Measurements from ENCODE around the gene GRIN2D.

Gene GRIN2D

GRCh38 chr19:48405850-48406249, 12.4 kb downstream of the GRIN2D start:
- no peak overlapping the region for H3K9ac ChIP-seq (ENCODE audit: low read depth, low read length)
- H3K9me3 ChIP-seq (ENCODE audit: insufficient read depth, low read length, severe bottlenecking), result no peaks in the 10 kb centered on the region
- no peaks in the 10 kb centered on the region for H4K20me1 ChIP-seq (ENCODE audit: insufficient read depth, low read length)
- no peak overlapping the region for H2AFZ ChIP-seq (ENCODE audit: low read depth, low read length)
- no peak overlapping the region for H3K4me3 ChIP-seq (ENCODE audit: low read depth in 1 of 2, low read length in 2 of 2)
- no peaks in the 10 kb centered on the region for H3K79me2 ChIP-seq (ENCODE audit: insufficient read depth, low read length)
- ATAC-seq (ENCODE audit: insufficient read depth, low read depth) (no peak), DNase-seq (no peak)
- no peaks in the 10 kb centered on the region for H3K4me1 ChIP-seq (ENCODE audit: insufficient read depth, low read length)
- H3K36me3 ChIP-seq (ENCODE audit: insufficient read depth, low read length), result no peaks in the 10 kb centered on the region
- H3K4me2 ChIP-seq (ENCODE audit: insufficient read depth, low read length), result no peak overlapping the region
- no peak overlapping the region for H3K27ac ChIP-seq (ENCODE audit: low read length)
- no peak for TF ChIP-seq CTCF (IDR thresholded peaks at IDR 0.05; ENCODE audit: borderline replicate concordance, extremely low read depth, low read length, poor library complexity, severe bottlenecking)
- H3K27me3 ChIP-seq (ENCODE audit: insufficient read depth, low read length, poor library complexity), result no peaks in the 10 kb centered on the region

GRCh38 chr19:48413879-48414587, 20.6 kb downstream of the GRIN2D start:
- no peak overlapping the region for H3K4me2 ChIP-seq (ENCODE audit: insufficient read depth, low read length)
- H3K79me2 ChIP-seq (ENCODE audit: insufficient read depth, low read length), result no peaks in the 10 kb centered on the region
- H3K9ac ChIP-seq (ENCODE audit: low read depth, low read length), result no peak overlapping the region
- H3K27me3 ChIP-seq (ENCODE audit: insufficient read depth, low read length, poor library complexity), result no peaks in the 10 kb centered on the region
- no peaks in the 10 kb centered on the region for H3K4me1 ChIP-seq (ENCODE audit: insufficient read depth, low read length)
- no peaks in the 10 kb centered on the region for H3K9me3 ChIP-seq (ENCODE audit: insufficient read depth, low read length, severe bottlenecking)
- DNase-seq, result no peak
- TF ChIP-seq CTCF (IDR thresholded peaks at IDR 0.05; ENCODE audit: borderline replicate concordance, extremely low read depth, low read length, poor library complexity, severe bottlenecking) (no peak), EZH2 (IDR thresholded peaks at IDR 0.05; ENCODE audit: borderline replicate concordance, low read depth, low read length, severe bottlenecking) (no peak)
- no peaks in the 10 kb centered on the region for H3K36me3 ChIP-seq (ENCODE audit: insufficient read depth, low read length)
- no peaks in the 10 kb centered on the region for H4K20me1 ChIP-seq (ENCODE audit: insufficient read depth, low read length)
- ATAC-seq (ENCODE audit: insufficient read depth, low read depth), result no peak
- no peak overlapping the region for H2AFZ ChIP-seq (ENCODE audit: low read depth, low read length)
- H3K27ac ChIP-seq (ENCODE audit: low read length), result no peak overlapping the region
- H3K4me3 ChIP-seq (ENCODE audit: low read depth in 1 of 2, low read length in 2 of 2), result no peak overlapping the region

- Histone ChIP-seq H3K36me3 (ENCODE audit: insufficient read depth, low read length) (no peaks in the 10 kb centered on the region), H3K27ac (ENCODE audit: low read length) (no peak overlapping the region), H3K79me2 (ENCODE audit: insufficient read depth, low read length) (no peaks in the 10 kb centered on the region), H3K4me2 (ENCODE audit: insufficient read depth, low read length) (no peak overlapping the region), H3K4me1 (ENCODE audit: insufficient read depth, low read length) (no peaks in the 10 kb centered on the region), H2AFZ (ENCODE audit: low read depth, low read length) (no peak overlapping the region), H3K4me3 (ENCODE audit: low read depth in 1 of 2, low read length in 2 of 2) (no peak overlapping the region), H3K9me3 (ENCODE audit: insufficient read depth, low read length, severe bottlenecking) (no peaks in the 10 kb centered on the region), H4K20me1 (ENCODE audit: insufficient read depth, low read length) (no peaks in the 10 kb centered on the region), H3K9ac (ENCODE audit: low read depth, low read length) (no peak overlapping the region), H3K27me3 (ENCODE audit: insufficient read depth, low read length, poor library complexity) (no peaks in the 10 kb centered on the region)
- DNase-seq (peak; percentile 72), ATAC-seq (ENCODE audit: insufficient read depth, low read depth) (peak; percentile 62; the same call in 2 of the 3 replicates)
- no peak for TF ChIP-seq CTCF (IDR thresholded peaks at IDR 0.05; ENCODE audit: borderline replicate concordance, extremely low read depth, low read length, poor library complexity, severe bottlenecking)
- no peak for TF ChIP-seq EZH2 (IDR thresholded peaks at IDR 0.05; ENCODE audit: borderline replicate concordance, low read depth, low read length, severe bottlenecking)
Observed at GRCh38 chr19:48415395-48415794, 21.9 kb downstream of the GRIN2D start.
